B cell (primary cell): ENCODE data around the gene TWNK.
A peak's percentile ranks its signal among the peaks of the same experiment; 100 is the strongest.

ENCODE experiments used
- EZH2 ChIP-seq: IDR thresholded peaks from 2 replicates; pipeline ENCODE4 v1.6.1; 2012; ENCODE audit warnings: borderline replicate concordance, low read depth, mild to moderate bottlenecking, moderate library complexity, low read length; ENCODE audit not compliant: insufficient read depth, poor library complexity, severe bottlenecking
- TF ChIP-seq, protein P1 (sequence below): fragments of 200-600 bp; IDR thresholded peaks from one replicate; pipeline ENCODE4 v1.8.0; 2022; ENCODE audit warnings: antibody characterized with exemption, mild to moderate bottlenecking

DNA sequence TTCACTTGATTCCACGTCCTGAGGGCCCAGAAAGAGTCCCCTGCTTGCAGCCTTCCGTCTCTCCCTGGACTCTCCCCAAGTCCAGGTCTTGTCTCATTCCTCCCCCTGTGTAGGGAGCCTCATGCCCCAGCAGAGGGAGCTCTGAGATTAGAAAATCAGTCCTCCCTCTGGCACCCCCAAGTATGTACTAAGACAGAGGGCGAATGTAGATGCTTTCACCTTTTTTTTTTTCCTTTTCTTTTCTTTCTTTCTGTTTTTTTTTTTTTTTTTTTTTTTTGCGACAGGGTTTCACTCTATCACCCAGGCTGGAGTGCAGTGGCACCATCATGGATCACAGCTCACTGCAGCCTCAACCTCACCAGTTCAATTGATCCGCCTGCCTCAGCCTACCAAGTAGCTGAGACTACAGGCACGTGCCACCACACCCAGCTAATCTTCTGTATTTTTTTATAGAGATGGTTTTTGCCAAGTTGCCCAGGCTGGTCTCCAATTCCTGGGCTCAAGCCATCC, 54.0 kb downstream of the TWNK start:
- no peak for TF ChIP-seq EZH2
- TF ChIP-seq, protein P1, sequence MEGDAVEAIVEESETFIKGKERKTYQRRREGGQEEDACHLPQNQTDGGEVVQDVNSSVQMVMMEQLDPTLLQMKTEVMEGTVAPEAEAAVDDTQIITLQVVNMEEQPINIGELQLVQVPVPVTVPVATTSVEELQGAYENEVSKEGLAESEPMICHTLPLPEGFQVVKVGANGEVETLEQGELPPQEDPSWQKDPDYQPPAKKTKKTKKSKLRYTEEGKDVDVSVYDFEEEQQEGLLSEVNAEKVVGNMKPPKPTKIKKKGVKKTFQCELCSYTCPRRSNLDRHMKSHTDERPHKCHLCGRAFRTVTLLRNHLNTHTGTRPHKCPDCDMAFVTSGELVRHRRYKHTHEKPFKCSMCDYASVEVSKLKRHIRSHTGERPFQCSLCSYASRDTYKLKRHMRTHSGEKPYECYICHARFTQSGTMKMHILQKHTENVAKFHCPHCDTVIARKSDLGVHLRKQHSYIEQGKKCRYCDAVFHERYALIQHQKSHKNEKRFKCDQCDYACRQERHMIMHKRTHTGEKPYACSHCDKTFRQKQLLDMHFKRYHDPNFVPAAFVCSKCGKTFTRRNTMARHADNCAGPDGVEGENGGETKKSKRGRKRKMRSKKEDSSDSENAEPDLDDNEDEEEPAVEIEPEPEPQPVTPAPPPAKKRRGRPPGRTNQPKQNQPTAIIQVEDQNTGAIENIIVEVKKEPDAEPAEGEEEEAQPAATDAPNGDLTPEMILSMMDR, result peak; percentile 85
